B cell (primary cell): ENCODE measurements around the gene SLC23A2. TPM values are rescaled to one million over a fixed set of nuclear protein-coding genes. Genes with fewer than 3 reads are reported as not detected.

Experiments used
- ATAC-seq: fragments of 200-7000 bp; cut with Tn5 transposase; one replicate; pipeline ENCODE4 v1.10.0; 2021; ENCODE audit warnings: low read depth, mild to moderate bottlenecking, moderate number of reproducible peaks, moderate library complexity
- CTCF ChIA-PET: fragments of 350-600 bp; sonication (Branson Sonifier 250); formaldehyde crosslinking; loops from one replicate; lab custom pipeline; 2021; ENCODE audit warnings: antibody characterized with exemption, inconsistent platforms; lab: Charles Lee
- POLR2A ChIA-PET: fragments of 350-600 bp; sonication (Branson Sonifier 250); formaldehyde crosslinking; loops from one replicate; lab custom pipeline; 2021; ENCODE audit warnings: antibody characterized with exemption; lab: Charles Lee
- DNase-seq: peaks from one replicate; pipeline ENCODE4 v3.0.0; 2013
- H2AFZ ChIP-seq: 2 replicates; pipeline ENCODE4 v1.6.1; 2012; ENCODE audit warnings: mild to moderate bottlenecking, low read depth, low read length; ENCODE audit not compliant: insufficient read depth, poor library complexity, severe bottlenecking
- H3K27ac ChIP-seq, 2 donors: 1 replicate in 1 of 2; 2 replicates in 1 of 2; pipeline ENCODE4 v1.5.1; 2012 to 2013; ENCODE audit warnings: low read length in 2 of 2, mild to moderate bottlenecking in 2 of 2, moderate library complexity in 1 of 2
- H3K27me3 ChIP-seq, 4 experiments: fragments of 200-600 bp in 1 of 4; sonication (generic) in 1 of 4; replicated peaks in 1 of 4; 1 replicate in 2 of 4; 2 replicates in 2 of 4; pipeline versions ENCODE4 v1.6.1 to v1.7.0; 2013 to 2016; ENCODE audit warnings: low read length in 3 of 4, mild to moderate bottlenecking in 2 of 4, mixed read lengths in 1 of 4, moderate library complexity in 1 of 4; ENCODE audit not compliant: insufficient read depth in 4 of 4, control insufficient read depth in 3 of 4; ENCODE audit errors: control extremely low read depth in 1 of 4
- H3K36me3 ChIP-seq, 2 experiments: replicated peaks in 1 of 2; 1 replicate in 1 of 2; 2 replicates in 1 of 2; pipeline versions ENCODE4 v1.6.1 to v1.7.1; 2013; ENCODE audit warnings: low read length in 1 of 2; ENCODE audit not compliant: insufficient read depth in 2 of 2, control insufficient read depth in 1 of 2; ENCODE audit errors: control extremely low read depth in 1 of 2, extremely low read depth in 1 of 2
- H3K4me1 ChIP-seq, 2 donors: fragments of 200-600 bp in 1 of 2; sonication (generic) in 1 of 2; 1 replicate in 1 of 2; 2 replicates in 1 of 2; pipeline versions ENCODE4 v1.5.1 to v1.6.1; 2013 to 2017; ENCODE audit warnings: low read length in 2 of 2; ENCODE audit not compliant: control insufficient read depth in 2 of 2, insufficient read depth in 2 of 2
- H3K4me2 ChIP-seq: replicated peaks from 2 replicates; pipeline ENCODE3; 2012; ENCODE audit warnings: mild to moderate bottlenecking, low read depth, low read length; ENCODE audit not compliant: poor library complexity, severe bottlenecking
- H3K4me3 ChIP-seq, 5 experiments: fragments of 200-600 bp in 1 of 5; sonication (generic) in 1 of 5; 1 replicate in 3 of 5; 2 replicates in 2 of 5; pipeline versions ENCODE4 v1.5.1 to v1.7.0; 2011 to 2016; ENCODE audit warnings: low read length in 4 of 5, mild to moderate bottlenecking in 4 of 5, low read depth in 2 of 5, control low read depth in 1 of 5, moderate library complexity in 1 of 5; ENCODE audit not compliant: insufficient read depth in 1 of 5; ENCODE audit errors: control extremely low read depth in 1 of 5, extremely low read depth in 1 of 5
- H3K79me2 ChIP-seq: fragments of 200-600 bp; sonication (generic); one replicate; pipeline ENCODE4 v1.6.0; 2016; ENCODE audit warnings: low read length; ENCODE audit not compliant: control insufficient read depth, insufficient read depth
- H3K9ac ChIP-seq: fragments of 200-600 bp; sonication (generic); 2 replicates; pipeline ENCODE4 v1.6.1; 2017; ENCODE audit warnings: mild to moderate bottlenecking, low read length, moderate library complexity
- H3K9me3 ChIP-seq, 3 donors: one replicate each; pipeline versions ENCODE4 v1.6.1 to v1.7.1; 2013; ENCODE audit warnings: low read length in 2 of 3; ENCODE audit not compliant: control insufficient read depth in 2 of 3, insufficient read depth in 1 of 3; ENCODE audit errors: control extremely low read depth in 1 of 3
- H4K20me1 ChIP-seq: 2 replicates; pipeline ENCODE4 v1.6.0; 2012; ENCODE audit warnings: mild to moderate bottlenecking, low read length; ENCODE audit not compliant: insufficient read depth, control insufficient read depth, poor library complexity, severe bottlenecking
- H3K27ac Mint-ChIP-seq: one replicate; pipeline ENCODE4 v1.8.0; 2021; ENCODE audit warnings: mixed read lengths
- H3K27me3 Mint-ChIP-seq: one replicate; pipeline ENCODE4 v1.8.0; 2021; ENCODE audit warnings: mixed read lengths
- H3K4me1 Mint-ChIP-seq: one replicate; pipeline ENCODE4 v1.8.0; 2021; ENCODE audit warnings: mixed read lengths
- H3K4me3 Mint-ChIP-seq: one replicate; pipeline ENCODE4 v1.8.0; 2021; ENCODE audit warnings: mixed read lengths
- H3K9me3 Mint-ChIP-seq: one replicate; pipeline ENCODE4 v1.8.0; 2022; ENCODE audit warnings: mixed read lengths; ENCODE audit not compliant: insufficient read depth
- CTCF ChIP-seq: fragments of 200-600 bp; IDR thresholded peaks from one replicate; pipeline ENCODE4 v1.8.0; 2022; ENCODE audit warnings: antibody characterized with exemption, mild to moderate bottlenecking
- EZH2 ChIP-seq: IDR thresholded peaks from 2 replicates; pipeline ENCODE4 v1.6.1; 2012; ENCODE audit warnings: borderline replicate concordance, low read depth, mild to moderate bottlenecking, moderate library complexity, low read length; ENCODE audit not compliant: insufficient read depth, poor library complexity, severe bottlenecking
- WGBS: methylation state at CpG from one replicate; pipeline ENCODE4 v1.1.5; 2013; ENCODE audit warnings: missing lambda C conversion rate; ENCODE audit not compliant: insufficient coverage; 5-methylcytosine and 5-hydroxymethylcytosine counted together
- intact Hi-C: fragments of 100-400 bp; cut with micrococcal nuclease; formaldehyde crosslinking; loops from one replicate; pipeline ENCODE4 v1.10.0; 2022
- polyA plus RNA-seq: library from polyadenylated mRNA; depleted of rRNA; stranded (reverse); fragments of >200 nt; gene quantifications from 2 replicates; pipeline ENCODE4 v1.2.3, GENCODE V29; 2012
- total RNA-seq, 2 donors: library from RNA; stranded (reverse); fragments of 120-200 nt in 1 of 2; gene quantifications; 1 replicate in 1 of 2; 2 replicates in 1 of 2; pipeline versions ENCODE4 v1.2.3 to v1.2.4, GENCODE V29; 2013 to 2022

SLC23A2 gene
- total and polyA plus RNA-seq, 2 donors (not counting 1 experiment from before 2014, with no cell fraction given) = 23.6 to 70.7 TPM

GRCh38 chr20:4966826-4967751, 34.2 kb downstream of the SLC23A2 start:
- Mint-ChIP-seq H3K27ac (peak overlapping the region; percentile 4), H3K4me3 (no peak overlapping the region), H3K9me3 (no peaks in the 10 kb centered on the region), H3K27me3 (no peaks in the 10 kb centered on the region), H3K4me1 (peaks cover 13% of the 10 kb centered on the region)
- Histone ChIP-seq H2AFZ (no peak overlapping the region), H3K79me2 (peaks cover 75% of the 10 kb centered on the region), H3K36me3 (peaks cover 4 to 30% of the 10 kb centered on the region in 2 experiments), H3K4me3 (no peak overlapping the region), H3K4me2 (no peak overlapping the region), H4K20me1 (no peaks in the 10 kb centered on the region), H3K9ac (no peak overlapping the region), H3K27me3 (no peaks in the 10 kb centered on the region), H3K27ac (peak overlapping the region in 1 of 2 donors; percentile 46), H3K9me3 (no peaks in the 10 kb centered on the region), H3K4me1 (peaks cover 5 to 8% of the 10 kb centered on the region in 2 donors)
- WGBS = 100% methylated on average over 1 of the region's 4 CpGs
- POLR2A ChIA-PET = interaction anchor here (0.7 kb wide), 1 partner anchor 10 kb away, joined by 3 read pairs; no protein-coding TSS in a partner anchor
- DNase-seq (no peak), ATAC-seq (no peak)
- TF ChIP-seq CTCF = no peak
- TF ChIP-seq EZH2 = no peak
- intact Hi-C loops = no loop called here
- CTCF ChIA-PET = interaction anchor here (0.7 to 4.4 kb wide), 6 partner anchors 10 to 205 kb away, joined by 3 to 21 read pairs (median 6); no protein-coding TSS in a partner anchor
